Osteoblast (primary cell): ENCODE results near the gene IL24. TPM values are rescaled to one million over a fixed set of nuclear protein-coding genes. Genes with fewer than 3 reads are reported as not detected.

ENCODE experiments used
- DNase-seq: peaks from one replicate; pipeline ENCODE4 v3.0.0; 2011; ENCODE audit warnings: low spot score, mixed read lengths; ENCODE audit not compliant: insufficient read length; ENCODE audit errors: missing footprints
- H2AFZ ChIP-seq: 2 replicates; pipeline ENCODE4 v1.6.0; 2011; ENCODE audit warnings: mild to moderate bottlenecking, low read length
- H3K27ac ChIP-seq: 2 replicates; pipeline ENCODE4 v1.5.1; 2011; ENCODE audit warnings: mild to moderate bottlenecking, low read depth, low read length, moderate library complexity
- H3K27me3 ChIP-seq: 2 replicates; pipeline ENCODE4 v1.6.0; 2012; ENCODE audit warnings: mild to moderate bottlenecking, control low read depth, inconsistent platforms, low read length, moderate library complexity; ENCODE audit not compliant: insufficient read depth
- H3K36me3 ChIP-seq: 2 replicates; pipeline ENCODE4 v1.5.1; 2011; ENCODE audit warnings: mild to moderate bottlenecking, low read length, control low read depth, moderate library complexity; ENCODE audit not compliant: insufficient read depth
- H3K4me1 ChIP-seq: 2 replicates; pipeline ENCODE4 v1.5.1; 2011; ENCODE audit warnings: mild to moderate bottlenecking, low read length, control low read depth, moderate library complexity; ENCODE audit not compliant: insufficient read depth
- H3K4me2 ChIP-seq: 2 replicates; pipeline ENCODE4 v1.6.0; 2011; ENCODE audit warnings: mild to moderate bottlenecking, low read length; ENCODE audit not compliant: insufficient read depth
- H3K4me3 ChIP-seq: fragments of 200-600 bp; sonication (generic); 3 replicates; pipeline ENCODE4 v1.5.1; 2012; ENCODE audit warnings: mild to moderate bottlenecking, low read length, inconsistent platforms; ENCODE audit not compliant: insufficient read depth
- H3K79me2 ChIP-seq: 2 replicates; pipeline ENCODE4 v1.6.0; 2012; ENCODE audit warnings: mild to moderate bottlenecking, low read length, control low read depth, inconsistent platforms; ENCODE audit not compliant: insufficient read depth
- H3K9me3 ChIP-seq: 2 replicates; pipeline ENCODE4 v1.5.1; 2011; ENCODE audit warnings: low read depth, low read length, control low read depth
- H4K20me1 ChIP-seq: 2 replicates; pipeline ENCODE4 v1.6.0; 2012; ENCODE audit warnings: mild to moderate bottlenecking, low read length, control low read depth; ENCODE audit not compliant: insufficient read depth
- CTCF ChIP-seq: IDR thresholded peaks from 2 replicates; pipeline ENCODE4 v1.5.1; 2011; ENCODE audit warnings: mild to moderate bottlenecking, low read depth, low read length, moderate library complexity; ENCODE audit errors: extremely low read depth
- total RNA-seq: library from RNA; depleted of rRNA; stranded (reverse); fragments of >200 nt; gene quantifications from 2 replicates; pipeline ENCODE4 v1.2.3, GENCODE V29; 2012

Gene IL24
- total RNA-seq, 1 donor, result not detected

GRCh38 chr1:206892351-206892984 lies 4.8 kb upstream of the IL24 start:
- TF ChIP-seq CTCF, result no peak
- peaks cover 58% of the 10 kb centered on the region for H3K4me1 ChIP-seq

GRCh38 chr1:206893380-206893779 lies 3.9 kb upstream of the IL24 start:
- Histone ChIP-seq H3K9me3 (no peaks in the 10 kb centered on the region), H3K4me3 (no peak overlapping the region), H3K4me2 (no peak overlapping the region), H3K4me1 (peaks cover 64% of the 10 kb centered on the region), H3K27ac (peak overlapping the region; percentile 11), H4K20me1 (no peaks in the 10 kb centered on the region), H3K36me3 (no peaks in the 10 kb centered on the region), H2AFZ (no peak overlapping the region), H3K27me3 (no peaks in the 10 kb centered on the region), H3K79me2 (no peaks in the 10 kb centered on the region)
- TF ChIP-seq CTCF, result no peak
- DNase-seq, result no peak

More at GRCh38 chr1:206892351-206892984, 4.8 kb upstream of the IL24 start:
- H3K4me3 ChIP-seq, result no peak overlapping the region
- H2AFZ ChIP-seq, result no peak overlapping the region
- H3K4me2 ChIP-seq, result no peak overlapping the region
- no peaks in the 10 kb centered on the region for H4K20me1 ChIP-seq
- no peak for DNase-seq
- no peaks in the 10 kb centered on the region for H3K79me2 ChIP-seq
- peak overlapping the region; percentile 90 for H3K27ac ChIP-seq
- H3K27me3 ChIP-seq, result no peaks in the 10 kb centered on the region
- no peaks in the 10 kb centered on the region for H3K9me3 ChIP-seq
- H3K36me3 ChIP-seq, result no peaks in the 10 kb centered on the region

- H4K20me1 ChIP-seq, result no peaks in the 10 kb centered on the region
- peak overlapping the region; percentile 38 for H3K27ac ChIP-seq
- H3K4me2 ChIP-seq, result no peak overlapping the region
- peaks cover 67% of the 10 kb centered on the region for H3K4me1 ChIP-seq
- H2AFZ ChIP-seq, result no peak overlapping the region
- DNase-seq, result no peak
- H3K36me3 ChIP-seq, result no peaks in the 10 kb centered on the region
- H3K4me3 ChIP-seq, result no peak overlapping the region
- no peaks in the 10 kb centered on the region for H3K9me3 ChIP-seq
- TF ChIP-seq CTCF, result no peak
- no peaks in the 10 kb centered on the region for H3K79me2 ChIP-seq
- no peaks in the 10 kb centered on the region for H3K27me3 ChIP-seq
These were observed 1.9 kb upstream of the IL24 start for GRCh38 chr1:206895325-206895724.

- Histone ChIP-seq H3K9me3 (no peaks in the 10 kb centered on the region), H3K79me2 (no peaks in the 10 kb centered on the region), H4K20me1 (no peaks in the 10 kb centered on the region), H3K4me3 (no peak overlapping the region), H3K36me3 (no peaks in the 10 kb centered on the region), H3K4me2 (no peak overlapping the region), H3K4me1 (peaks cover 63% of the 10 kb centered on the region), H3K27ac (peak overlapping the region; percentile 58), H2AFZ (peak overlapping the region; percentile 11), H3K27me3 (no peaks in the 10 kb centered on the region)
- no peak for TF ChIP-seq CTCF
- DNase-seq, result no peak
These were observed 1.4 kb upstream of the IL24 start for GRCh38 chr1:206895837-206896242.
